HG02763 (cell line): ENCODE measurements around the gene HSD17B13.
"Not testable (repeated sequence)": the region's sequence is repeated elsewhere in the genome, so short reads cannot be mapped to it uniquely, and the experiment has no call there.

Source experiments
- ATAC-seq: cut with Tn5 transposase; IDR thresholded peaks from one replicate; pipeline ENCODE4 v1.9.1; 2021; ENCODE audit warnings: mild to moderate bottlenecking, moderate library complexity; ENCODE audit not compliant: unreplicated experiment

The HSD17B13 gene

GRCh38 chr4:87322754-87323153, at the start of gene HSD17B13:
TSS of gene HSD17B13 (minus strand) at chr4:87322882. CDS start at chr4:87322841, 41 bp downstream.
- no peak for ATAC-seq

- no peak for ATAC-seq
Measured at GRCh38 chr4:87370068-87370467, 47.4 kb upstream of the HSD17B13 start.

GRCh38 chr4:87366521-87367162, 44.0 kb upstream of the HSD17B13 start:
- ATAC-seq = no peak

GRCh38 chr4:87365348-87365747, 42.7 kb upstream of the HSD17B13 start:
- ATAC-seq = no peak

- no peak for ATAC-seq
Measured at GRCh38 chr4:87363552-87363951, 40.9 kb upstream of the HSD17B13 start.

- no peak for ATAC-seq
Measured at GRCh38 chr4:87360338-87360935, 37.8 kb upstream of the HSD17B13 start.

- no peak for ATAC-seq
Measured at GRCh38 chr4:87359258-87359657, 36.6 kb upstream of the HSD17B13 start.

GRCh38 chr4:87356832-87357526, 34.3 kb upstream of the HSD17B13 start:
- no peak for ATAC-seq

GRCh38 chr4:87354168-87355102, 31.8 kb upstream of the HSD17B13 start:
- ATAC-seq = no peak

GRCh38 chr4:87353592-87353991, 30.9 kb upstream of the HSD17B13 start:
- ATAC-seq = peak; percentile 79

- ATAC-seq = no peak
Measured at GRCh38 chr4:87345139-87345538, 22.5 kb upstream of the HSD17B13 start.

GRCh38 chr4:87342872-87343271, 20.2 kb upstream of the HSD17B13 start:
- no peak for ATAC-seq

GRCh38 chr4:87341954-87342635, 19.4 kb upstream of the HSD17B13 start:
- ATAC-seq = not testable (repeated sequence)

GRCh38 chr4:87339440-87339839, 16.8 kb upstream of the HSD17B13 start:
- no peak for ATAC-seq

GRCh38 chr4:87337361-87337760, 14.7 kb upstream of the HSD17B13 start:
- no peak for ATAC-seq

- no peak for ATAC-seq
Measured at GRCh38 chr4:87333267-87333666, 10.6 kb upstream of the HSD17B13 start.

GRCh38 chr4:87330761-87331160, 8.1 kb upstream of the HSD17B13 start:
- ATAC-seq = no peak

- ATAC-seq = no peak
Measured at GRCh38 chr4:87327136-87327535, 4.5 kb upstream of the HSD17B13 start.

- ATAC-seq = no peak
Measured at GRCh38 chr4:87326460-87326859, 3.8 kb upstream of the HSD17B13 start.

- no peak for ATAC-seq
Measured at GRCh38 chr4:87321888-87322287, 794 bp downstream of the HSD17B13 start.
